Measurements from ENCODE around the gene NDUFB10.
A peak's percentile ranks its signal among the peaks of the same experiment; 100 is the strongest.
"Not testable (repeated sequence)": the region's sequence is repeated elsewhere in the genome, so short reads cannot be mapped to it uniquely, and the experiment has no call there.

The NDUFB10 gene

GRCh38 chr16:1926271-1926670 is 33.1 kb upstream of the NDUFB10 start:
- DNase-seq: no peak

- no peak for DNase-seq
Measured at GRCh38 chr16:1929105-1929504, 30.2 kb upstream of the NDUFB10 start.

GRCh38 chr16:1929578-1930337 is 29.6 kb upstream of the NDUFB10 start:
- DNase-seq: peak; percentile 41

GRCh38 chr16:1930338-1930720 is 29.0 kb upstream of the NDUFB10 start:
- DNase-seq: no peak

- no peak for DNase-seq
Measured at GRCh38 chr16:1932050-1933028, 27.0 kb upstream of the NDUFB10 start.

GRCh38 chr16:1933097-1933661 is 26.2 kb upstream of the NDUFB10 start:
- DNase-seq: no peak

GRCh38 chr16:1936945-1937479 is 22.3 kb upstream of the NDUFB10 start:
- no peak for DNase-seq

GRCh38 chr16:1938316-1938715 is 21.0 kb upstream of the NDUFB10 start:
- no peak for DNase-seq

GRCh38 chr16:1938910-1939309 is 20.4 kb upstream of the NDUFB10 start:
- no peak for DNase-seq

- not testable (repeated sequence) for DNase-seq
Measured at GRCh38 chr16:1939833-1940232, 19.5 kb upstream of the NDUFB10 start.

GRCh38 chr16:1940273-1941161 is 18.8 kb upstream of the NDUFB10 start:
- DNase-seq: no peak

- DNase-seq: no peak
Measured at GRCh38 chr16:1941162-1942046, 17.9 kb upstream of the NDUFB10 start.

- DNase-seq: no peak
Measured at GRCh38 chr16:1942047-1942809, 17.1 kb upstream of the NDUFB10 start.

- peak; percentile 99 for DNase-seq
Measured at GRCh38 chr16:1942810-1943726, 16.3 kb upstream of the NDUFB10 start, which contains the start of gene MSRB1. Gene MSRB1 (minus strand): TSS chr16:1943199. CDS start chr16:1943156, 43 bp downstream.

GRCh38 chr16:1944612-1945199 is 14.6 kb upstream of the NDUFB10 start:
- no peak for DNase-seq

GRCh38 chr16:1945559-1946391 is 13.6 kb upstream of the NDUFB10 start:
- DNase-seq: no peak

- DNase-seq: no peak
Measured at GRCh38 chr16:1946495-1947368, 12.6 kb upstream of the NDUFB10 start.

Data from NCI-H187 treated with DMSO at 0.1 percent for 48 hours (cell line).